Sciatic nerve (tissue), 2 donors: ENCODE data around the gene RNF215. TPM values are rescaled to one million over a fixed set of nuclear protein-coding genes. Genes with fewer than 3 reads are reported as not detected.

Experiments
- ATAC-seq: fragments of 200-7000 bp; cut with Tn5 transposase; one replicate; pipeline ENCODE4 v1.9.1; 2020; ENCODE audit warnings: mild to moderate bottlenecking, moderate library complexity
- DNase-seq: peaks from one replicate; pipeline ENCODE4 v3.0.0-alpha.2; 2020; ENCODE audit warnings: low spot score
- intact Hi-C: fragments of 100-400 bp; cut with DNase I; formaldehyde crosslinking; loops from one replicate; pipeline ENCODE4 v1.14.2; 2022
- total RNA-seq: library from RNA; stranded (reverse); fragmentation: NEBNext Ultra II Directional; extraction: Animal tissue kit (Norgen Biotek cat#: 25700); gene quantifications from one replicate; pipeline ENCODE4 v1.2.1, GENCODE V29; 2021
- donor health status: DM: no; HTN: no; CAD: no.
- donor health status: DM: no; HTN: no; CAD: no.

The RNF215 gene
- total RNA-seq, 1 donor from 2014 or later = 25.5 TPM

- DNase-seq = no peak
- intact Hi-C loops = loop anchor here (2.0 to 5.0 kb wide), 2 partner anchors 23 to 93 kb away; no protein-coding TSS in a partner anchor
- ATAC-seq = peak; percentile 6
Observed at GRCh38 chr22:30399718-30400117, 12.5 kb upstream of the RNF215 start.

- peak; percentile 29 for ATAC-seq
Observed at GRCh38 chr22:30398685-30399680, 11.8 kb upstream of the RNF215 start.

GRCh38 chr22:30397656-30398635, 10.7 kb upstream of the RNF215 start:
- ATAC-seq (peak; percentile 16), DNase-seq (no peak)
- intact Hi-C loops = loop anchor here (2.0 to 5.0 kb wide), 2 partner anchors 25 to 94 kb away; no protein-coding TSS in a partner anchor

More at GRCh38 chr22:30398685-30399680, 11.8 kb upstream of the RNF215 start:
- intact Hi-C loops = loop anchor here (2.0 to 5.0 kb wide), 2 partner anchors 24 to 93 kb away; no protein-coding TSS in a partner anchor
- no peak for DNase-seq

GRCh38 chr22:30396871-30397655, 9.9 kb upstream of the RNF215 start, which contains the start of gene SEC14L2:
SEC14L2 (plus strand) TSS chr22:30397018; CDS start chr22:30397117, 99 bp downstream.
- DNase-seq (peak; percentile 84), ATAC-seq (peak; percentile 69)
- intact Hi-C loops = loop anchor here (5.0 kb wide), 1 partner anchor 95 kb away; no protein-coding TSS in a partner anchor

GRCh38 chr22:30393885-30394284, 6.7 kb upstream of the RNF215 start:
- DNase-seq (no peak), ATAC-seq (no peak)
- intact Hi-C loops = no loop called here

GRCh38 chr22:30393322-30393680, 6.1 kb upstream of the RNF215 start:
- DNase-seq (no peak), ATAC-seq (no peak)
- intact Hi-C loops = no loop called here

GRCh38 chr22:30392661-30393321, 5.6 kb upstream of the RNF215 start:
- no peak for ATAC-seq
- intact Hi-C loops = no loop called here
- no peak for DNase-seq

GRCh38 chr22:30390974-30391691, 3.9 kb upstream of the RNF215 start:
- ATAC-seq = no peak

GRCh38 chr22:30386608-30386959, 627 bp downstream of the RNF215 start:
- DNase-seq (peak; percentile 69), ATAC-seq (peak; percentile 22)
- intact Hi-C loops = loop anchor here (2.0 to 5.0 kb wide), 2 partner anchors 99 to 124 kb away; partner anchors contain the start of gene CASTOR1

More at GRCh38 chr22:30390974-30391691, 3.9 kb upstream of the RNF215 start:
- intact Hi-C loops = no loop called here
- peak; percentile 75 for DNase-seq

GRCh38 chr22:30385942-30386341, 1.3 kb downstream of the RNF215 start:
- ATAC-seq (no peak), DNase-seq (no peak)
- intact Hi-C loops = loop anchor here (2.0 to 5.0 kb wide), 2 partner anchors 99 to 123 kb away; partner anchors contain the start of gene CASTOR1

- intact Hi-C loops = no loop called here
- ATAC-seq = no peak
- no peak for DNase-seq
Observed at GRCh38 chr22:30383061-30383460, 4.2 kb downstream of the RNF215 start.

- no peak for ATAC-seq
- DNase-seq = no peak
- intact Hi-C loops = no loop called here
Observed at GRCh38 chr22:30382340-30382739, 4.9 kb downstream of the RNF215 start.

GRCh38 chr22:30381264-30381663, 5.9 kb downstream of the RNF215 start:
- intact Hi-C loops = no loop called here
- no peak for DNase-seq
- no peak for ATAC-seq

- ATAC-seq (no peak), DNase-seq (no peak)
- intact Hi-C loops = no loop called here
Observed at GRCh38 chr22:30380011-30380410, 7.2 kb downstream of the RNF215 start.

- intact Hi-C loops = no loop called here
- no peak for DNase-seq
- no peak for ATAC-seq
Observed at GRCh38 chr22:30375312-30375849, 11.8 kb downstream of the RNF215 start.
